RWPE2 (cell line): Measurements from ENCODE around the gene C19orf73.

Source experiments
- ATAC-seq: fragments of 200-7000 bp; cut with Tn5 transposase; 3 replicates; pipeline ENCODE4 v1.9.1; 2021; ENCODE audit warnings: low read depth
- DNase-seq: peaks from one replicate; pipeline ENCODE4 v3.0.0-alpha.2; 2020; ENCODE audit warnings: low spot score
- H3K27ac ChIP-seq: fragments of 450-650 bp; 2 replicates; pipeline ENCODE4 v1.5.1; 2017; ENCODE audit warnings: mild to moderate bottlenecking; ENCODE audit not compliant: poor library complexity, severe bottlenecking
- H3K27me3 ChIP-seq: fragments of 250-450 bp; sonication (Bioruptor Pico); 2 replicates; pipeline ENCODE4 v1.5.1; 2021; ENCODE audit warnings: mild to moderate bottlenecking, moderate library complexity; ENCODE audit not compliant: insufficient read depth, poor library complexity, severe bottlenecking
- H3K36me3 ChIP-seq: fragments of 250-450 bp; sonication (Bioruptor Pico); 2 replicates; pipeline ENCODE4 v1.5.1; 2020; ENCODE audit warnings: low read depth, mild to moderate bottlenecking, moderate library complexity
- H3K4me1 ChIP-seq: fragments of 250-450 bp; sonication (Bioruptor Pico); 2 replicates; pipeline ENCODE4 v1.5.1; 2021; ENCODE audit warnings: mild to moderate bottlenecking, moderate library complexity; ENCODE audit not compliant: insufficient read depth, poor library complexity, severe bottlenecking
- H3K4me3 ChIP-seq: fragments of 250-450 bp; sonication (Bioruptor Pico); 2 replicates; pipeline ENCODE4 v1.5.1; 2021; ENCODE audit warnings: mild to moderate bottlenecking, moderate library complexity; ENCODE audit not compliant: severe bottlenecking
- H3K9me3 ChIP-seq: fragments of 250-450 bp; sonication (Bioruptor Pico); 2 replicates; pipeline ENCODE4 v1.5.1; 2021; ENCODE audit warnings: mild to moderate bottlenecking, moderate library complexity; ENCODE audit not compliant: severe bottlenecking
- CTCF ChIP-seq: fragments of 450-650 bp; IDR thresholded peaks from one replicate; pipeline ENCODE4 v1.5.1; 2017; ENCODE audit warnings: mild to moderate bottlenecking, moderate library complexity; ENCODE audit not compliant: poor library complexity, severe bottlenecking

The C19orf73 gene

DNA sequence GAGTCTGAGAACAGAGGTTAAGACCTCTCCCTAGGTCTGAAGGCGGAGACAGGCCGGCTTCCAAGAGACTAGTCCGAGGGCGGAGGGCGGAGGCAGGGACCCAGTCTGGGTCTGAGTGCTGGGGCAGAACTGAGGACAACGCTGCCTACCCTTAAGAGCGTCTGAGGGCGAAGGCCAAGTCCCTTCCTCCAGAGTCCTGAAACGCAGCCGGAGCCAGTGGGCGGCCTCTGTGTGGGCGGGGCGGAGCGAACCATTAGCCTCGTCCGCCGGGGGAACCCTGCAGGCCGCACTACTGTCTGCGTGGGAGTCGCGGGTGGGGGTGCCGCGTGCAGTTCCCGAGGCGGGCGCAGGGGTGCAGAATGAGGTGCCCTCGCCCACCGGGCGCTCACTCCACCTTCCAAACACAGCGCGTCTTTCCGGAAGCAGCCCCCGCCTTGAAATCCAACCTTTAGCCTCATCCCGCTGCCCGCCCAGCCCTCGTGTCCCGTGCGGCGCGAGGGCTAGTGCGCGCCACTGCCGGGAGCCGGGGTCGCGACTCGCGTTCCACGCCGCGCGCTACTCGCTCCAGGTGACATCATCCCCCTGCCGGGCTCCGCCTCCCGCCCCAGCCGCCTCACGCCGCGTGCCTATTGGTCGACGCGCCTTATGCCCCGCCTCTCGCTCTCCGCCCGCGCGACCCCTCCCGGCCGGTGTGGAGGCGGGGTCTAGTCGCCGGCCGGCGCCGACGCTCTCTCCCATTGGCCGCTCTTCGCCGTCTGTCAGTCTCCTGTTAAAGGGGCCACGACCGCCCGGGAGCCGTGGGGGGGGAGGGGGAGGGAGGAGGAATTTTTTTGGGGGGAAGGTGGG lies at the start of gene C19orf73:
C19orf73 (minus strand) TSS at position 579 of the 846 bp plus-strand sequence; CDS start at position 458, 121 bp downstream.
- peak within 1 kb of the TSS; percentile 55 for H3K4me3 ChIP-seq
- H3K27me3 ChIP-seq: no peaks in the 10 kb centered on the region
- H3K36me3 ChIP-seq: no peaks in the 10 kb centered on the region
- DNase-seq (peak; percentile 90), ATAC-seq (peak; percentile 77)
- peak within 1 kb of the TSS; percentile 59 for H3K27ac ChIP-seq
- H3K4me1 ChIP-seq: peaks cover 1% of the 10 kb centered on the region
- TF ChIP-seq CTCF: no peak
- H3K9me3 ChIP-seq: no peaks in the 10 kb centered on the region

- no peak for TF ChIP-seq CTCF
- ATAC-seq (no peak), DNase-seq (no peak)
Measured at GRCh38 chr19:49168421-49168820, 49.5 kb upstream of the C19orf73 start.

DNA sequence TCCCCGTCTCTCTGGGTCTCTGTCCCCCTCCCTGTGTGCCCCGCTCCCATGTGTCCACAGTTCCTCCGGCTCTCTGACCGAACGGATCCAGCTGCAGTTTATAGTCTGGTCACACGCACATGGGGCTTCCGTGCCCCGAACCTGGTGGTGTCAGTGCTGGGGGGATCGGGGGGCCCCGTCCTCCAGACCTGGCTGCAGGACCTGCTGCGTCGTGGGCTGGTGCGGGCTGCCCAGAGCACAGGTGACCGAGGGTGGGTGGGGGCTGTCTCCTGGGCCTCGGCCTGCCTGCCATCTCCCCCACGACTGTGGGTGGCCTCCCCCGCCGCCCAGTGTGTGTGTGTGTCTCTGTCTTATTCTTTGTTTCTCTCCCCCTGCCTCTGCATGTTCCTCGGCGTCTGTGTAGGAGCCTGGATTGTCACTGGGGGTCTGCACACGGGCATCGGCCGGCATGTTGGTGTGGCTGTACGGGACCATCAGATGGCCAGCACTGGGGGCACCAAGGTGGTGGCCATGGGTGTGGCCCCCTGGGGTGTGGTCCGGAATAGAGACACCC lies 49.0 kb upstream of the C19orf73 start:
- no peak for TF ChIP-seq CTCF
- ATAC-seq (no peak), DNase-seq (no peak)
- Histone ChIP-seq H3K9me3 (no peaks in the 10 kb centered on the region), H3K27me3 (no peaks in the 10 kb centered on the region), H3K4me1 (no peaks in the 10 kb centered on the region), H3K36me3 (peaks cover 19% of the 10 kb centered on the region), H3K4me3 (no peak overlapping the region), H3K27ac (no peak overlapping the region)

More at GRCh38 chr19:49168421-49168820, 49.5 kb upstream of the C19orf73 start:
- no peaks in the 10 kb centered on the region for H3K4me1 ChIP-seq
- no peaks in the 10 kb centered on the region for H3K27me3 ChIP-seq
- no peak overlapping the region for H3K27ac ChIP-seq
- no peaks in the 10 kb centered on the region for H3K9me3 ChIP-seq
- peaks cover 21% of the 10 kb centered on the region for H3K36me3 ChIP-seq
- no peak overlapping the region for H3K4me3 ChIP-seq

- DNase-seq: no peak
- no peak for ATAC-seq
- Histone ChIP-seq H3K36me3 (peaks cover 11% of the 10 kb centered on the region), H3K4me1 (no peaks in the 10 kb centered on the region), H3K27me3 (no peaks in the 10 kb centered on the region), H3K27ac (no peak overlapping the region), H3K4me3 (no peak overlapping the region), H3K9me3 (no peaks in the 10 kb centered on the region)
- TF ChIP-seq CTCF: no peak
Measured at GRCh38 chr19:49165865-49166301, 46.9 kb upstream of the C19orf73 start.
